Fibroblast of skin of left quadriceps (primary cell): ENCODE measurements around the gene CIC.
A peak's percentile ranks its signal among the peaks of the same experiment; 100 is the strongest.
"Not testable (repeated sequence)": the region's sequence is repeated elsewhere in the genome, so short reads cannot be mapped to it uniquely, and the experiment has no call there.

ENCODE experiments used
- DNase-seq, 2 experiments: peaks; one replicate each; pipeline ENCODE4 v3.0.0-alpha.2; 2013; ENCODE audit warnings: low read depth in 2 of 2

Gene CIC

DNA sequence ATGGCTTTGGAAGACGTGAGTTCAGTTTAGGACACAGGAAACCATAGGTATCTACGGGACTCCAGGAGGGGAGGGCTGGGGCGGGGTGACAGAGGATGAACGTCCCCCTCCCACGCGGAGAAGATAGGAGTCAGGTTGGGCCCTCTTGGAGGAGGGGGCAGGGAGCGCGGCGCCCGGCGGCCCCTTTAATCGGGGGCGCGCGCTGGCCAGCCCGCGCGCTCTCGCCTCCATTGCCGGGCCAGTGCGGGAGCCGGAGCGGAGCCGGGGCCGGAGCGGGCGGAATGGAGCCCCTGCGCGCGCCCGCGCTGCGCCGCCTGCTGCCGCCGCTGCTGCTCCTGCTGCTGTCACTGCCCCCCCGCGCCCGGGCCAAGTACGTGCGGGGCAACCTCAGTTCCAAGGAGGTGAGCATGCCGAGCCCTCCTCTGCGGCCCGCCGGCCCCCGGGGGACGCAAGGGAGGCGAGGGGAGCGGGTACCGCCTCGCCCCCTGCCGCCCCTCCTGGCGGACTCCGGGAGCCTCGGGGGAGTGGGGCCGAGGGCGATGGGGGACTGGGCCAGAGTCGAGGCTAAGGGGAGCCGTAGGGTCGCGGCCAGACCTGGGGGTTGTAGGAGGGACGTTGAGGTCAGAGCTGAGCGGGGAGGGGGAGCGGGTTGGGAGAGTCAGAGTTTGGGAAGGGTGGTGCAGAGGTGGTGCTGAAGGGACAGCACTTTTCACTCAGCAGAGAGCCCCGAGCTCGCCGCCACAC, 44.2 kb downstream of the CIC start, which contains the start of gene TMEM145:
Gene TMEM145 (plus strand): TSS at position 214 of the 744 bp plus-strand sequence. CDS start 68 bp downstream, at position 282.
- no peak for DNase-seq

DNA sequence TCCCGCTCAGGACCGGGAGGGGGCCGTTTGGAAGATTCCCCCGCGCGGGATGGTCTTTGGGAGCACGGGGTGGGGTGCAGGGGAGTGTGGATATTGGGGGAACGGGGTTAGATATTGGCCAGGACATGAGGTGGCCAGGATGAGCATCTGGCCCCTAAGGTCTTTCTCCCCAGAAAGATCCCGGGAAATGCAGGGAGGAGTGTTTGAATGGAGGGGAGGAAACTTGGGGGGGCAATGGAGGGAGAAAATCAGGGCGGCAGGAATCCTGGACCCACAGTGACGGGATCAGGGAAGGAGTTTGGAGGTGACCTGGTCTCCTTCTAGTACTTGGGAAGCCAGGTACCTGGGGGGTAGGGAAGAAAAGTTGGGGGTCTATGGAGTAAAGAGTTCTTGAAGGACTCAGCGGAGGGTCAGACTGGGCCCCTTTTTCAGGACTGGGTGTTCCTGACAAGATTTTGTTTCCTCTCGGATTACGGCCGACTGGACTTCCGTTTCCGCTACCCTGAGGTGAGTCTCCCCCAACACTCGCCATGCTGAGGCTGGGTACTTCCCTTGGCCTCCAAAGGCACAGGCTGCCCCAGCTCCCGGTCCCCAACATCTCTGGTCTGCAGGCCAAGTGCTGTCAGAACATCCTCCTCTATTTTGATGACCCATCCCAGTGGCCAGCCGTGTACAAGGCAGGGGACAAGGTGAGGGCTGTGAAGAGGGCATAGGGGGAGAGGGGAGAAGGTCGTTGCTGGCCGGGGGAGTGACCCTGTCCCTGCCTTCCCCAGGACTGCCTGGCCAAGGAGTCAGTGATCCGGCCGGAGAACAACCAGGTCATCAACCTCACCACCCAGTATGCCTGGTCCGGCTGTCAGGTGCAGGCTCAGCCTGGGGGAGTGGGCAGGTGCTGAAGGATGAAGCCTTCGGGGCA, 45.0 kb downstream of the CIC start:
- DNase-seq = no peak

DNA sequence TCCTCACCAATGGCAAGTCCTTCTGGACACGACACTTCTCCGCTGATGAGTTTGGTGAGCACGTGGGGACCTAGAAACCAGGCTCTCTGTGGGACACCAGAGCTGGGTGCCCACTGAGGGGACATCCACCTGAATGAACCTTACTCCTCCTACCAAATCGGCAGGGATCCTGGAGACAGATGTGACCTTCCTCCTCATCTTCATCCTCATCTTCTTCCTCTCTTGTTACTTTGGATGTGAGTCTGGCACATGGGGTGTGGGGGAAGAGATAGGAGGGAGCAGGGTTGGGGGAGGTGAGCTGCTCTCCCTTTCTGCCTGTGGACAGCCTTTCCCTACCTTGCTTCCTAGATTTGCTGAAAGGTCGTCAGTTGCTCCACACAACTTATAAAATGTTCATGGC, 46.0 kb downstream of the CIC start:
- DNase-seq = no peak

DNA sequence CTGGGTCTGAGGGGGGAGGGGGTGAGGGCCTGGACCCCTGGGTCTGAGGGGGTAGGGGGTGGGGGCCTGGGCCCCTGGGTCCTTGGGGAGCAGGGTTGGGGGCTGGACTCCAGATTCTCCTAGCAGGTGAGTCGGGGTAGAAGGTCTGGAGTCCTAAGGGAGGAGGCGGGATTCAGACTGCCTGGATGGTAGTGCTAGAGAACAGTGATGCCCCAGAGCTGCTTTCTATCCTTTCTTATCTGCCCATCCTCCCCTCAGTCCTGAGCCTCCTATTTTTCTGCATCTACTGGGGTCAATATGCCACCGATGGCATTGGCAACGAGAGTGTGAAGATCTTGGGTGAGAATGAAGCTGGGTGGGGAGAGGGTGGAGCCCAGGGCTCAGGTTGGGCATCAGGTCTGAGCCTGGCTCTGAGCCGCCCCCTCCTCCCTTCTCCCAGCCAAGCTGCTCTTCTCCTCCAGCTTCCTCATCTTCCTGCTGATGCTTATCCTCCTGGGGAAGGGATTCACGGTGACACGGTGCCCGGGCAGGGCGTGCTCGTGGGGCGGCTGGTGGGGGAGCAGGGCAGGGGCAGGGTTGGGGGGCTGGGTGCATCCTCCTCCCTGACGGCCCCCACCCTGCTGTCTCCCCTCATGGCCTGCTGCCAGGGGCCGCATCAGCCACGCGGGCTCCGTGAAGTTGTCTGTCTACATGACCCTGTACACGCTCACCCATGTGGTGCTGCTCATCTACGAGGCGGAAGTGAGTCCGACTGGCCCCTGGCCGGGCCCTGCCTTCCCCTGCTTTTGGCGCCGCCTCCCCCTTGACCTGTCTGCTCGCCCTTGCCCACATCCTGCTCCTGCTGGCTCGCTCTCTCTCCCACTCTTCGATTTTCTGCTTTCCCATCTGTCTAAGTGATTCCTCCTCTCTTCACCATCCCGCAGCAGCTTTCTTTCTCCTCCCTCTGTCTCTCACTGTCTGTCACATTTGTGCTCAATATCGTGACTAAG, 47.5 kb downstream of the CIC start:
- DNase-seq = no peak

GRCh38 chr19:42317535-42317934, 48.5 kb downstream of the CIC start:
- no peak for DNase-seq

DNA sequence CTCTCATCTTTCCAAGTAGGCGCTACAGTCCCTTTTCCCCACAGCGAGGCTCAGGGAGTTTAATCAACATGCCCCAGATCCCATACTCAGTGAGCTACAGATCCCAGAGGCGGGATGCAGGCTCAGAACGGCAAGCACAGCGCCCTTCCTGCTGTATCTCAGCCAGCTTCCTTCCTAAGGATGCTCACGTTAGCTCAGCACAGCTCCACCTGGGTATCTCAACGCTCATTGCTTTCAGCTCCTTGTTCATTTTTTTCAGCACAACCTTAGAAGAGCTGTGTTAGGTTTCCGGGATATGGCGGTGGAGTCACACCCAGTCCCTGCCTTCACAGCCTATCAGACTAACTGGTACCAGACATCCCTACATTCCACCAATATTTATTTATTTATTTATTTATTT, 53.3 kb downstream of the CIC start:
- no peak for DNase-seq

- no peak for DNase-seq
These were observed 54.4 kb downstream of the CIC start for GRCh38 chr19:42323473-42323851.

DNA sequence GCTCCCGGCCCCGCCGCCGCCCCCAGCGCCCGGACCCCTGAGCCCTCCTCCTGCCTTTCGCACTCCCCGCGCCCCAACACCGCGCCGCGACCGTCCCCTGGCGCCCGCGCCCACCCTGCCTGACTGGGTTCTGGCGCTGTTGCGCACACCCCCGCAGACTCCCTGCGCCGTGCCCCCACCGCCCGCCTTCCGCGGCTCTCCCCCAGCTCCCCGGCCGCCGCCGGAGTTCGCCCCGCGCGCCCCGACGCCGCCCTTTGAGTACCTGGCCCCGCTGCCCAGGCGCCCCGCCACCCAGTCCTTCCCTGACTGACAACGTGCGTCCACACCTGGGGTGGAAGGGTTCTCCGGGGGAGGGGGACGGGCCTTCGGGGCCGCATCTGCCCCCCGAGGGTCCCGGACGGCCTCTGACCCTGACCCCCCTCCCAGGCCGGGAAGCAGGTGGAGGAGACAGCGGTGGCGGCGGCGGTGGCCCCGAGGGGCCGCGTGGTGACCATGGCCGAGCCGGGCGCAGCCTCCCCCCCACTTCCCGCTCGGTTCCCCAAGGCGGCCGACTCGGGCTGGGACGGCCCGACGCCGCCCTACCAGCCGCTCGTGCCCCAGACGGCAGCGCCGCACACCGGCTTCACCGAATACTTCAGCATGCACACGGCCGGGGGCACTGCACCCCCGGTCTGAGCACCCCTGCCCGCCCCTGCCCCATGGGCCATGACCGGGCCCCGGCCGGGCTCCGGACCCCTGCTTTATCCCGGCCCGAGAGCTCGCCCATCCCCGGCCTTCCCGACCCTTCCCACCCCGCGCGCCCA, 55.0 kb downstream of the CIC start:
- DNase-seq = no peak

DNA sequence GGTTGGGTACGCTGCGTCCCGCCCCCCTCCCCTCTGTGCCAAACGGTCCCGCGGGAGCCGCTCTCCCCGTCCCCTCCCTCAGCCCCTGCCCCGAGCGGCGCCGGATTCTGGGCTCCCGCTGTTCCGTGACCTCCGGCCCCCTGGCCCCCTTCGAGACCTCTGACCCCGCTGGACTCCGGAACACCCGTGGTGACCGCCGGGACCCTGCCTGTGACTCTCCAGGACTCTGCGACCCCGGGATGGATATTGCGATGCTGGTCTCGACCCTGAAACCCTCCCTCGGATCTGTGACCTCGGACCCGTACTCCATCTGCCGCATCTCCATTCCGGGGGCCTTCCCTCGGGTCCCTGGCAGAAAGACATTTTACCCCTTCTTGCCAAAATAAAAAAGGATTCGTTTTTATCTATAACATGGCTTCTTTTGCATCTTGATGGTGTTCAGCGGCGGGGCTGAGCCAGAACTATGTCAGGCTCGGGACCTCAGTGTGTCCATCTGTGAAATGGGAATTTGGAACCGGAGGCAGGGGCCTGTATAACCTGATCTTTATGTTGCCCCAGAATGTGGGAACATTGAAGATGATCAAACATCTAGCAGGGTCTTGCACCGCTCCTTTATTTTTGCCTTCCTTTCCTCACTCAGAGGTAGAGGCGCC, 55.7 kb downstream of the CIC start:
- DNase-seq = no peak

DNA sequence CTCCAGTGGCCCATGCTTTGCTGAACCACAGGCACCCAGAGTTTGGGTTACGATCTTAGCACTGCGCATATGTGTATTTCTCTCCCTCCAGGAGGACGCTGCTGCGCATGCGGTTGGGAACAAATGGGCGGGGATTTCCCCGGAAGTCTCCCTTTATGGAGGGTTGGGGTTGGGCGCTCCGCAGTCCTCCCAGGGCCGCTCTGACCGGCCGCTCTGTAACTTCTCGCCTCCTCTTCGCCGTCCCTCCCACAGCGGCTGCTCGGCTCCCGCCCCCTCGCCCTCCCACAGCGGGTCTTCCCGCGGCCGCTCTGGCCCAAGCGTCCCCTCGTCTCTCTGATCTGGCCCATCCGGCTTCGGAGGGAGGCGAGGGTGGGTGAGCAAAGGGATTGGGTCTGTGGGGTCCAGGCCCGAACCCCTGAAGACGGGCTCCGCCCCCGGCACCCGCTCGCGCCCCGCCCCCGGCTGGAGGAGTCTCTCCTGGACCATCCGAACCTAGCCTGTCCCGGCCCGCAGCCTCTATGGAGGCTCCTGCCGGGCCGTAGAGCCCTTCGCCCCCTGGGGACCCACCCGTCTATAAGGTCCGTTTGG, 56.4 kb downstream of the CIC start, which contains the start of gene MEGF8:
Gene MEGF8 (plus strand): TSS at position 328 of the 588 bp plus-strand sequence. CDS start 609 bp downstream, outside the sequence.
- peak; percentile 98 for DNase-seq

DNA sequence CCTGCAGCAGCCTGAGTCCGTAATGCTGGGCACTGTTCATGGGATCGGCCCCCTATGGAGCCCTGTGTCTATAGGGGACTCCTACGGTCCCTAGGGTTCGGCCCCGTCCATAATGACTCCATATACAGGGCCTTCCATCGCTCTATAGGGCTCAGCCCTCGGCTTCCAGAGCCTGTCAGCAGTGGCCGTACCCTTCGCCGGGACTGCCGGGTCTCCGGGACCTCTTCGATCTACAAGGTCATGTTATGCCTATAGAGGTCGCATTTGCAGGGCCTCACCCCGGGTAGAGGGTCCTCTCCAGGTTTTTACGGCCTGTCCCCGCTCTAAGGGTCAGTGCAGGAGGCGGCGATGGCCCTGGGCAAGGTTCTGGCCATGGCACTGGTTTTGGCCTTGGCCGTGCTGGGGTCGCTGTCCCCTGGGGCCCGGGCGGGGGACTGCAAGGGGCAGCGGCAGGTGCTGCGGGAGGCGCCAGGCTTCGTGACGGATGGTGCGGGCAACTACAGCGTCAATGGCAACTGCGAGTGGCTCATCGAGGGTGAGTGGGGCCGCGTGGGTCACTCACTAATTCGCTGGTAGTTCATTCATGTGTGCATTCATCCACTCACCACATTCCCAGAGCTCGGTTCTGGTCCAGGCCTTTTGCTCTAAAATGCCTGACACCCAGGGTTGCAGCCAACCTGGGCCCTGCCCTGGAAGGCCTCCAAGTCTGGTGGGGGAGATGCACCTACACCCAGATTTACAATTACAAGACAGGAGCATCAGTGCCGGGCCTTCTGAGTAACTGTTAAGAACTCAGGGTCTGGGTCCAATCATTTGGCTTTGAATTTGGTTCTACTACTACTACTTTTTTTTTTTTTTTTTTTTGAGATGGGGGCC, 57.1 kb downstream of the CIC start:
- DNase-seq = no peak

DNA sequence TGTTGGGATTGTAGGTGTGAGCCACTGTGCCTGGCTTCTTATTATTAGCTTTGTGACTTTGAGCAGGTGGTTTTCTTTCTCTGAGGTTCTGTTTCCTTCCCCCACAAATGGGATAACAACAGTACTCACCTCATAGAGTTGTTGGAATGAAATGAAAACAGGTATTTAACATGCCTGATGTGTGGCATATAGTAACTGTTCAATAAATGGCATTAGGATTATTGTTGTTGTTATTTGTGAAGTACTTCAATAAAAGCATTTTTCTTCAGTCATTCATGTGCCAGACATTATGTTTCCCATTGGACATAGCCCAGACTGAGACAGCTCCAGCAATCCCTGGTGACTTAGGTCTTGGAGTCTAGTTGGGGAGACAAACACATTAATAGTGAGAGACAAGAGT, 57.9 kb downstream of the CIC start:
- no peak for DNase-seq

GRCh38 chr19:42327381-42327780, 58.3 kb downstream of the CIC start:
- DNase-seq = no peak

GRCh38 chr19:42328106-42328505, 59.1 kb downstream of the CIC start:
- no peak for DNase-seq

DNA sequence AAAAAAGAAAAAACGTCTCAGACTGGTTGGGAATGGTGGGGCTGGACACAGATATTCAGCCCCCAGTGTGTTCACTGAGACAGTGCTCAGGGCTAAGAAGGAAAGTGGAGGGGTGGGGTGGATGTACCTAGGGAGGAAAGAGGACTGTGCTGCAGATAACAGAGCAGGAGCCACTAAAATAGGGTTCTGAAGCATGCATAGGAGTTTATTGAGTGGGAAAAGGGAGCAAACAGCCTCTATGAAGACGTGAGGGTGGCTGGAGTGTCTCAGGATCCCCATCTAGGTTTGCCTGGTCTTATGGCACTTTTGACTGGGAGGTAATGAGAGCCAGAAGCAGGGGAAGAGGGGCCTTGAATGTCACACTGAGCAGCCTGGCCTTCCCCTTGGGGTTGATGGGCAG, 59.8 kb downstream of the CIC start:
- DNase-seq = no peak

GRCh38 chr19:42330241-42330711, 61.2 kb downstream of the CIC start:
- DNase-seq = peak; percentile 48 to 49

GRCh38 chr19:42331333-42331732, 62.3 kb downstream of the CIC start:
- DNase-seq = not testable (repeated sequence)

GRCh38 chr19:42332059-42332458, 63.0 kb downstream of the CIC start:
- no peak for DNase-seq

GRCh38 chr19:42333018-42333417, 64.0 kb downstream of the CIC start:
- DNase-seq = no peak
